ENCODE data around the gene ECSIT. TPM values are rescaled to one million over a fixed set of nuclear protein-coding genes. Genes with fewer than 3 reads are reported as not detected.

ECSIT gene
- total RNA-seq, 1 experiment from 2014 or later, result 56.4 TPM

- POLR2A ChIA-PET, result no interaction called here
- Mint-ChIP-seq H3K9me3 (no peaks in the 10 kb centered on the region), H3K27me3 (ENCODE audit: low read depth) (peaks cover 38% of the 10 kb centered on the region), H3K27ac (no peak overlapping the region), H3K4me3 (no peak overlapping the region), H3K4me1 (peaks cover 16% of the 10 kb centered on the region), H3K36me3 (no peaks in the 10 kb centered on the region)
- TF ChIP-seq NFE2L1 (CRISPR knock-in tag; IDR thresholded peaks at IDR 0.05), result no peak
- TF ChIP-seq ZNF512 (CRISPR knock-in tag; IDR thresholded peaks at IDR 0.05; ENCODE audit: borderline replicate concordance), result peak; percentile 67; the same call in 1 of the 2 replicates
- CTCF ChIA-PET, result interaction anchor here (0.8 to 1.4 kb wide), 2 partner anchors 9 to 24 kb away, joined by 3 to 4 read pairs; partner anchors contain the start of gene ELOF1
- no peak for DNase-seq (ENCODE audit: low spot score)
- ATAC-seq, result no peak
Observed at GRCh38 chr19:11534538-11534937, 5.6 kb upstream of the ECSIT start.

GRCh38 chr19:11530432-11530831 is 1.5 kb upstream of the ECSIT start:
- peaks cover 35% of the 10 kb centered on the region for H3K27me3 Mint-ChIP-seq (ENCODE audit: low read depth)
- peak; percentile 65 for ATAC-seq
- ChIA-PET POLR2A (interaction anchor here (0.6 to 1.3 kb wide), 4 partner anchors 8 to 148 kb away, joined by 3 to 6 read pairs (median 6); partner anchors contain the start of genes CNN1 and ELOF1), CTCF (interaction anchor here (0.6 to 1.4 kb wide), 12 partner anchors 8 to 267 kb away, joined by 3 to 10 read pairs (median 5); partner anchors contain the start of genes CNN1, RGL3 and SWSAP1)
- DNase-seq (ENCODE audit: low spot score), result peak; percentile 81
- H3K36me3 Mint-ChIP-seq, result no peaks in the 10 kb centered on the region
- no peak overlapping the region for H3K4me3 Mint-ChIP-seq
- peaks cover 9% of the 10 kb centered on the region for H3K4me1 Mint-ChIP-seq
- H3K9me3 Mint-ChIP-seq, result no peaks in the 10 kb centered on the region
- no peak overlapping the region for H3K27ac Mint-ChIP-seq
- no peak for TF ChIP-seq ZNF671 (CRISPR knock-in tag; IDR thresholded peaks at IDR 0.05)
- no peak for TF ChIP-seq ZNF425 (CRISPR knock-in tag; conservative IDR thresholded peaks at IDR 0.05)
- no peak for TF ChIP-seq IRF1 (CRISPR knock-in tag; IDR thresholded peaks at IDR 0.05)
- no peak for TF ChIP-seq ZNF416 (CRISPR knock-in tag; IDR thresholded peaks at IDR 0.05)
- TF ChIP-seq KAT7 (CRISPR knock-in tag; IDR thresholded peaks at IDR 0.05; ENCODE audit: borderline replicate concordance), result no peak
- no peak for TF ChIP-seq ZNF512 (CRISPR knock-in tag; IDR thresholded peaks at IDR 0.05; ENCODE audit: borderline replicate concordance)
- no peak for TF ChIP-seq ZNF232 (CRISPR knock-in tag; IDR thresholded peaks at IDR 0.05)
- no peak for TF ChIP-seq GRHL2 (CRISPR knock-in tag; IDR thresholded peaks at IDR 0.05; ENCODE audit: insufficient replicate concordance, severe bottlenecking)
- no peak for TF ChIP-seq TEAD4 (CRISPR knock-in tag; IDR thresholded peaks at IDR 0.05)
- TF ChIP-seq ZNF263 (CRISPR knock-in tag; IDR thresholded peaks at IDR 0.05; ENCODE audit: low read depth), result no peak
- peak; percentile 86 for TF ChIP-seq USF2 (CRISPR knock-in tag; IDR thresholded peaks at IDR 0.05)
- no peak for TF ChIP-seq ATF6 (CRISPR knock-in tag; IDR thresholded peaks at IDR 0.05)
- TF ChIP-seq ZSCAN18 (CRISPR knock-in tag; IDR thresholded peaks at IDR 0.05), result no peak
- no peak for TF ChIP-seq ZNF219 (CRISPR knock-in tag; IDR thresholded peaks at IDR 0.05; ENCODE audit: borderline replicate concordance)
- TF ChIP-seq CBFB (CRISPR knock-in tag; IDR thresholded peaks at IDR 0.05; ENCODE audit: low read depth), result no peak
- TF ChIP-seq RORB (CRISPR knock-in tag; IDR thresholded peaks at IDR 0.05), result no peak
- TF ChIP-seq CDX4 (CRISPR knock-in tag; IDR thresholded peaks at IDR 0.05; ENCODE audit: borderline replicate concordance), result no peak
- no peak for TF ChIP-seq ELF4 (CRISPR knock-in tag; IDR thresholded peaks at IDR 0.05; ENCODE audit: low read depth)
- no peak for TF ChIP-seq NFATC4 (CRISPR knock-in tag; IDR thresholded peaks at IDR 0.05)
